ENCODE data around the gene RBMS3. TPM values are rescaled to one million over a fixed set of nuclear protein-coding genes. Genes with fewer than 3 reads are reported as not detected.
A peak's percentile ranks its signal among the peaks of the same experiment; 100 is the strongest.

Gene RBMS3
- total RNA-seq, 1 donor from 2014 or later = 33.0 TPM

GRCh38 chr3:29936054-29936453 is 655.2 kb downstream of the RBMS3 start:
- Histone ChIP-seq H3K27ac (ENCODE audit: low read depth, low read length) (no peak overlapping the region), H3K79me2 (ENCODE audit: insufficient read depth, low read length) (no peaks in the 10 kb centered on the region), H3K4me2 (ENCODE audit: low read length) (no peak overlapping the region), H2AFZ (ENCODE audit: low read depth, low read length) (no peak overlapping the region), H3K9ac (ENCODE audit: low read length) (no peak overlapping the region), H3K4me3 (ENCODE audit: insufficient read depth, low read depth, low read length) (no peak overlapping the region), H3K9me3 (ENCODE audit: insufficient read depth, low read depth, low read length) (no peaks in the 10 kb centered on the region), H3K4me1 (ENCODE audit: insufficient read depth, low read length) (peaks cover 2% of the 10 kb centered on the region), H3K36me3 (ENCODE audit: insufficient read depth, low read length) (no peaks in the 10 kb centered on the region), H4K20me1 (ENCODE audit: insufficient read depth, low read length) (no peaks in the 10 kb centered on the region), H3K27me3 (ENCODE audit: insufficient read depth, low read length) (no peaks in the 10 kb centered on the region)
- FAIRE-seq (no peak), DNase-seq (ENCODE audit: low read depth) (no peak)
- Mint-ChIP-seq H3K4me3 (ENCODE audit: unreplicated experiment) (no peak overlapping the region), H3K36me3 (ENCODE audit: low read depth, unreplicated experiment) (no peaks in the 10 kb centered on the region), H3K27ac (ENCODE audit: unreplicated experiment) (no peak overlapping the region), H3K4me1 (ENCODE audit: low read depth, unreplicated experiment) (peaks cover 6% of the 10 kb centered on the region), H3K9me3 (ENCODE audit: unreplicated experiment) (no peaks in the 10 kb centered on the region), H3K27me3 (ENCODE audit: low read depth, unreplicated experiment) (no peaks in the 10 kb centered on the region)
- TF ChIP-seq EZH2 (IDR thresholded peaks at IDR 0.05; ENCODE audit: insufficient read depth, low read length) (no peak), CTCF (IDR thresholded peaks at IDR 0.05; ENCODE audit: insufficient read depth, low read depth, low read length) (no peak)

GRCh38 chr3:29936766-29937165 is 655.9 kb downstream of the RBMS3 start:
- FAIRE-seq = no peak
- Mint-ChIP-seq H3K27ac (ENCODE audit: unreplicated experiment) (no peak overlapping the region), H3K36me3 (ENCODE audit: low read depth, unreplicated experiment) (no peaks in the 10 kb centered on the region), H3K9me3 (ENCODE audit: unreplicated experiment) (no peaks in the 10 kb centered on the region), H3K4me1 (ENCODE audit: low read depth, unreplicated experiment) (peaks cover 6% of the 10 kb centered on the region), H3K4me3 (ENCODE audit: unreplicated experiment) (no peak overlapping the region), H3K27me3 (ENCODE audit: low read depth, unreplicated experiment) (no peaks in the 10 kb centered on the region)
- H3K4me1 ChIP-seq (ENCODE audit: insufficient read depth, low read length) = peaks cover 2% of the 10 kb centered on the region
- H3K79me2 ChIP-seq (ENCODE audit: insufficient read depth, low read length) = no peaks in the 10 kb centered on the region
- no peak for DNase-seq (ENCODE audit: low read depth)
- no peaks in the 10 kb centered on the region for H3K36me3 ChIP-seq (ENCODE audit: insufficient read depth, low read length)
- H2AFZ ChIP-seq (ENCODE audit: low read depth, low read length) = no peak overlapping the region
- TF ChIP-seq EZH2 (IDR thresholded peaks at IDR 0.05; ENCODE audit: insufficient read depth, low read length) = no peak
- no peak for TF ChIP-seq CTCF (IDR thresholded peaks at IDR 0.05; ENCODE audit: insufficient read depth, low read depth, low read length)
- H3K4me2 ChIP-seq (ENCODE audit: low read length) = no peak overlapping the region
- no peak overlapping the region for H3K4me3 ChIP-seq (ENCODE audit: insufficient read depth, low read depth, low read length)
- no peaks in the 10 kb centered on the region for H3K27me3 ChIP-seq (ENCODE audit: insufficient read depth, low read length)
- H3K9ac ChIP-seq (ENCODE audit: low read length) = no peak overlapping the region
- H3K27ac ChIP-seq (ENCODE audit: low read depth, low read length) = no peak overlapping the region
- H3K9me3 ChIP-seq (ENCODE audit: insufficient read depth, low read depth, low read length) = no peaks in the 10 kb centered on the region
- H4K20me1 ChIP-seq (ENCODE audit: insufficient read depth, low read length) = no peaks in the 10 kb centered on the region

- Mint-ChIP-seq H3K4me1 (ENCODE audit: low read depth, unreplicated experiment) (peaks cover 6% of the 10 kb centered on the region), H3K27me3 (ENCODE audit: low read depth, unreplicated experiment) (no peaks in the 10 kb centered on the region), H3K9me3 (ENCODE audit: unreplicated experiment) (no peaks in the 10 kb centered on the region), H3K4me3 (ENCODE audit: unreplicated experiment) (no peak overlapping the region), H3K36me3 (ENCODE audit: low read depth, unreplicated experiment) (no peaks in the 10 kb centered on the region), H3K27ac (ENCODE audit: unreplicated experiment) (no peak overlapping the region)
- no peaks in the 10 kb centered on the region for H4K20me1 ChIP-seq (ENCODE audit: insufficient read depth, low read length)
- no peak overlapping the region for H3K9ac ChIP-seq (ENCODE audit: low read length)
- H3K27ac ChIP-seq (ENCODE audit: low read depth, low read length) = no peak overlapping the region
- H3K36me3 ChIP-seq (ENCODE audit: insufficient read depth, low read length) = no peaks in the 10 kb centered on the region
- FAIRE-seq (no peak), DNase-seq (ENCODE audit: low read depth) (peak; percentile 8)
- no peaks in the 10 kb centered on the region for H3K79me2 ChIP-seq (ENCODE audit: insufficient read depth, low read length)
- no peak overlapping the region for H3K4me2 ChIP-seq (ENCODE audit: low read length)
- no peaks in the 10 kb centered on the region for H3K9me3 ChIP-seq (ENCODE audit: insufficient read depth, low read depth, low read length)
- H3K27me3 ChIP-seq (ENCODE audit: insufficient read depth, low read length) = no peaks in the 10 kb centered on the region
- peaks cover 2% of the 10 kb centered on the region for H3K4me1 ChIP-seq (ENCODE audit: insufficient read depth, low read length)
- H3K4me3 ChIP-seq (ENCODE audit: insufficient read depth, low read depth, low read length) = no peak overlapping the region
- TF ChIP-seq CTCF (IDR thresholded peaks at IDR 0.05; ENCODE audit: insufficient read depth, low read depth, low read length) (no peak), EZH2 (IDR thresholded peaks at IDR 0.05; ENCODE audit: insufficient read depth, low read length) (no peak)
- H2AFZ ChIP-seq (ENCODE audit: low read depth, low read length) = no peak overlapping the region
Measured at GRCh38 chr3:29937185-29937584, 656.3 kb downstream of the RBMS3 start.
